ENCODE data around the gene RBM28. TPM values are rescaled to one million over a fixed set of nuclear protein-coding genes. Genes with fewer than 3 reads are reported as not detected.

The RBM28 gene
- total RNA-seq, 1 donor from 2014 or later = 54.4 TPM

- Mint-ChIP-seq H3K4me1 (peaks cover 6% of the 10 kb centered on the region), H3K36me3 (ENCODE audit: low read depth) (no peaks in the 10 kb centered on the region), H3K27ac (no peak overlapping the region), H3K27me3 (peaks cover 34% of the 10 kb centered on the region), H3K9me3 (no peaks in the 10 kb centered on the region), H3K4me3 (no peak overlapping the region)
- no peak for TF ChIP-seq CTCF (IDR thresholded peaks at IDR 0.05)
- ChIA-PET POLR2A (interaction anchor here (0.6 kb wide), 1 partner anchor 11 kb away, joined by 7 read pairs; no protein-coding TSS in a partner anchor), CTCF (no interaction called here)
- DNase-seq (no peak), ATAC-seq (ENCODE audit: low read depth) (no peak)
- intact Hi-C loops (cut with micrococcal nuclease) = no loop called here
These were observed 9.5 kb upstream of the RBM28 start for GRCh38 chr7:128353189-128353588.

GRCh38 chr7:128352636-128353035, 8.9 kb upstream of the RBM28 start:
- Mint-ChIP-seq H3K4me3 (peak overlapping the region; percentile 13), H3K27ac (no peak overlapping the region), H3K36me3 (ENCODE audit: low read depth) (no peaks in the 10 kb centered on the region), H3K9me3 (no peaks in the 10 kb centered on the region), H3K4me1 (peaks cover 6% of the 10 kb centered on the region), H3K27me3 (peaks cover 31% of the 10 kb centered on the region)
- TF ChIP-seq CTCF (IDR thresholded peaks at IDR 0.05) = no peak
- ChIA-PET POLR2A (no interaction called here), CTCF (no interaction called here)
- DNase-seq = no peak
- intact Hi-C loops (cut with micrococcal nuclease) = no loop called here
- ATAC-seq (ENCODE audit: low read depth) = no peak

GRCh38 chr7:128352153-128352537, 8.4 kb upstream of the RBM28 start:
- no peak overlapping the region for H3K4me3 Mint-ChIP-seq
- no peaks in the 10 kb centered on the region for H3K36me3 Mint-ChIP-seq (ENCODE audit: low read depth)
- intact Hi-C loops (cut with micrococcal nuclease) = no loop called here
- DNase-seq (no peak), ATAC-seq (ENCODE audit: low read depth) (peak; percentile 32)
- peaks cover 6% of the 10 kb centered on the region for H3K4me1 Mint-ChIP-seq
- H3K9me3 Mint-ChIP-seq = no peaks in the 10 kb centered on the region
- H3K27me3 Mint-ChIP-seq = peaks cover 31% of the 10 kb centered on the region
- H3K27ac Mint-ChIP-seq = no peak overlapping the region
- POLR2A ChIA-PET = no interaction called here
- CTCF ChIA-PET = no interaction called here
- TF ChIP-seq CTCF (IDR thresholded peaks at IDR 0.05) = no peak

- H3K4me3 Mint-ChIP-seq = no peak overlapping the region
- POLR2A ChIA-PET = no interaction called here
These were observed 7.8 kb upstream of the RBM28 start for GRCh38 chr7:128351296-128352152.

More at GRCh38 chr7:128351296-128352152, 7.8 kb upstream of the RBM28 start:
- Mint-ChIP-seq H3K27me3 (peaks cover 31% of the 10 kb centered on the region), H3K36me3 (ENCODE audit: low read depth) (no peaks in the 10 kb centered on the region), H3K9me3 (no peaks in the 10 kb centered on the region), H3K27ac (no peak overlapping the region), H3K4me1 (peaks cover 6% of the 10 kb centered on the region)
- TF ChIP-seq CTCF (IDR thresholded peaks at IDR 0.05) = no peak
- peak; percentile 20 for DNase-seq
- ATAC-seq (ENCODE audit: low read depth) = peak; percentile 48
- intact Hi-C loops (cut with micrococcal nuclease) = loop anchor here (1.0 kb wide), 1 partner anchor 8 kb away; the partner anchor contains the start of gene RBM28
- CTCF ChIA-PET = interaction anchor here (4.7 kb wide), 1 partner anchor 36 kb away, joined by 49 read pairs; no protein-coding TSS in a partner anchor
